HuH-7 (cell line): ENCODE measurements around the gene CDK10.
"Not testable (repeated sequence)": the region's sequence is repeated elsewhere in the genome, so short reads cannot be mapped to it uniquely, and the experiment has no call there.

Source experiments
- DNase-seq: peaks from one replicate; pipeline ENCODE4 v3.0.0; 2011; ENCODE audit warnings: low spot score

Gene CDK10

DNA sequence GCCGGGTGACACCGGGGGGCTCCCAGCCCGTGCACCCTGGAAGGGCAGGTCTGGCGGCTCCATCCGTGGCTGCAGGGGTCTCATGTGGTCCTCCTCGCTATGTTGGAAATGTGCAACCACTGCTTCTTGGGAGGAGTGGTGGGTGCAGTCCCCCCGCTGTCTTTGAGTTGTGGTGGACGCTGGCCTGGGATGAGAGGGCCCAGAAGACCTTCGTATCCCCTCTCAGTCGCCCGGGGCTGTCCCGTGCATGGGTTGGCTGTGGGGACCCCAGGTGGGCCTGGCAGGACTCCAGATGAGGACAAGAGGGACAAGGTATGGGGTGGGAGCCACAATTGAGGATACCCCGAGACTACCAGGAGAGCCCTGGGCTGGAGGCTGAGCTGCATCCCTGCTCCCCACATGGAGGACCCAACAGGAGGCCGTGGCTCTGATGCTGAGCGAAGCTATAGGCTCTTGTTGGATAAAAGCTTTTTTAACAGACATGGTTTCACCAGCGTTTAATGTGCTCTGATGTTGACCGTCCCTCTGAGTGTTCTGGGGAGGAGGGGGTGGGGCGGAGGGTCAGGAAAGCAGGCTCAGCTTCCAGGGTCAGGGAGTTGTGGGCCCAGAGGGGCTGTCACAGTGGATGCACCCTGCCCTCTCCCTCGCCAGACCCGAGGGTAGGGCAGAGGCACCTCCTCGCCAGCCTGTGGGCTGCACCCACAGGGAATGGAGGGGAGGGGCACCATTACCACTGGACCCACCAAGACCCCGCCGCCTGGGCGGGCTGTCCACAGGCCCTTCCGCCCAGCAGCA lies 9.6 kb downstream of the CDK10 start:
- no peak for DNase-seq

DNA sequence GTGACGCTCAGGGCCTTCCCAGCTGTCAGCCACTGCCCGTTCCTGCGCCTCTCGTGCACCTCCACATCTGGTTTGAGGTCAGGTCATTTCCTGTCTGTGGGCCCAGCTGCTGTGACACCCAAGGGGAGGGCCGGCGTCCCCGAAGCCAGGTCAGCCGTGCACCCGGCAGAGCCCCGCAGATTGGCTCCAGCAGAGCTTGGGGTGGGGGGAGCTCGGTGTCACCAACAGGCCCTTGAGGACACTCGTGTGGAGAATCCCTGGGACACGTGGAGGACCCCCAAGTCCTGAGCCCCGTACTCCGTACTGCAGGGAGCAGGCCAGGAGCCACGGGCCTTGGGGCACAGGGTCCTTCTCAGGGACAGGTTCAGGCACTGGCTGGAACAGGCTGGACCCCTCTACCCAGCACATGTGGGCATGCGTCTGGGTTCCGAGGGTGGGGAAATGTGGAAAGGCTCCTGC lies 10.2 kb downstream of the CDK10 start:
- no peak for DNase-seq

DNA sequence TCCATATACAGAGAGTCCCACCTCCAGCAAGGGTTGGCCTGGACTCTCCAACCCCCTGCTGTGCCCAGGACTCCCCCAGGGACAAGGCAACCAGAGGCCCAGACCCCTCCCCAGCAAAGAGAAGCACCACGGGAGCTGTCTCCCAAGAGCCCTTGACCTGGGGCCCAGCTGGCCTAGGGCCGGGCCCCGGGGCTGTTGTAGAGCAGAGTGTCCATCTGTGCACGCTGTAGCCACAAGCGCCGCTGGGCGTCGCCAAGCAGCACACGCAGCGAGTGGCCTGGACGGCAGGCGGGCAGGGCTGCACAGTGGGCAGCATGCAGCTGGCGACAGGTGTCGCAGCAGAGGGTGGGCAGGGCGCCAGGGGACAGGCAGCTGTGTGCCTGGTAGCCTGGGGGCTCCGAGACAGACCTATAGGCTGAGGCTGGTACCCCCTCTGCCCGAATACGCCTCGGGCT lies 10.7 kb downstream of the CDK10 start:
- no peak for DNase-seq

DNA sequence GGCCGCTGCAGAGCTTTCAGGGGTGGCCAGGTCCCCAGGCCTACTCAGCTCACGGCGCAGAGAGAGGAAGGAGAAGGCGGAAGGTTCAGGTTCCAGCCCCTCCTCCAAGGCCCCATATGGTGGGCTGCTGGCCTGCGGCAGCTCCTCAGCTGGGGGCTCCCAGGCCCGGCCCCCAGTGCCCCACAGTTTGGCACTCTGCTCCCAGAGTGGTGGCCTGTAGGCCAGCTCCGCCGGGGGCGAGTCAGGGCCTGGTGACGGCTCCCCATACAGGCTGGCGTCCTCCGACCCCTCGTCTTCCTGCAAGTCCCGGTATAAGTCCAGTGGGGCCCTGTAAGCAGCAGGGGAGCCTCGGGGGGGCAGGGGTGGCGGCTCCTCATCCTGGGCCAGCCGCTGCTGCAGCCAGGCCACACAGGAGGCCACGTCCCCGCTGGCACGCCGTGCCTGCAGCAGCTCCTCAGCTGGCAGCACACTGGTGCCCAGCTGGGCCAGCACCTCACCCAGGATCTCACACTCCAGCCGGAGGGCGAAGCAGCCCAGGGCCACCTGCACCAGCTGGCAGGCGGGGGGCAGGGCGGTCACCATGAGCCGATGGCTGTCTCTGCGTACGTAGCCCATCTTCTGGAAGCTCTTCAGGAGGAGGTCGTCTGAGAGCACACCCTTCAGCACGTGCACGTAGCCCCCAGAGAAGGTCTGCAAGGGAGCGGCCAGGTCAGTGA lies 11.3 kb downstream of the CDK10 start:
- DNase-seq = no peak

DNA sequence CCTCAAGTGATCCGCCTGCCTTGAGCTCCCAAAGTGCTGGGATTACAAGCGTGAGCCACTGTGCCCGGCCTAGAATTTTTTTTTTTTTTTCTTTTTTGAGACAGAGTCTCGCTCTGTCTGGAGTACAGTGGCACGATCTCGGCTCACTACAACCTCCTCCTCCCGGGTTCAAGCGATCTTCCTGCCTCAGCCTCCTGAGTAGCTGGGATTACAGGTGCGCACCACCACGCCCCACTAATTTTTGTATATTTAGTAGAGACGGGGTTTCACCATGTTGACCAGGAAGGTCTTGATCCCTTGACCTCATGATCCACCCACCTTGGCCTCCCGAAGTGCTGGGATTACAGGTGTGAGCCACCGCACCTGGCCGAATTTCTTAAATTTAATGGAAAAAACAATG lies 12.2 kb downstream of the CDK10 start:
- DNase-seq = not testable (repeated sequence)

DNA sequence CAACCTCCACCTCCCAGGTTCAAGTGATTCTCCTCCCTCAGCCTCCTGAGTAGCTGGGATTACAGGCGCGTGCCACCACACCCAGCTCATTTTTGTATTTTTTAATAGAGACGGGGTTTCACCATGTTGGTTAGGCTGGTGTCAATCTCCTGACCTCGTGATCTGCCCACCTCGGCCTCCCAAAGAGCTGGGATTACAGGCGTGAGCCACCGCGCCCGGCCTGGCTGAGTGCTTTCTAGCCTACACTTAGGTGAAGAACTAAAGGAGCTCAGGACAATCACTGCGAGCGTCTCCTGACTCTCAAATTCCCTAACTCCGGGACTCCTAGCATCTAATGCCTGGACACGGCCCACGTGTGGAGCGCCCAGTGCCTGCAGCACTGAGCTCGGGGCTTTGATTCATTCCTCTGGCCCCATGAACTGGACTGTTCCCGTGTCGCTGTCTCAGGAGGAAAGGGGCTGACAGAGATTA lies 13.2 kb downstream of the CDK10 start:
- DNase-seq = not testable (repeated sequence)

DNA sequence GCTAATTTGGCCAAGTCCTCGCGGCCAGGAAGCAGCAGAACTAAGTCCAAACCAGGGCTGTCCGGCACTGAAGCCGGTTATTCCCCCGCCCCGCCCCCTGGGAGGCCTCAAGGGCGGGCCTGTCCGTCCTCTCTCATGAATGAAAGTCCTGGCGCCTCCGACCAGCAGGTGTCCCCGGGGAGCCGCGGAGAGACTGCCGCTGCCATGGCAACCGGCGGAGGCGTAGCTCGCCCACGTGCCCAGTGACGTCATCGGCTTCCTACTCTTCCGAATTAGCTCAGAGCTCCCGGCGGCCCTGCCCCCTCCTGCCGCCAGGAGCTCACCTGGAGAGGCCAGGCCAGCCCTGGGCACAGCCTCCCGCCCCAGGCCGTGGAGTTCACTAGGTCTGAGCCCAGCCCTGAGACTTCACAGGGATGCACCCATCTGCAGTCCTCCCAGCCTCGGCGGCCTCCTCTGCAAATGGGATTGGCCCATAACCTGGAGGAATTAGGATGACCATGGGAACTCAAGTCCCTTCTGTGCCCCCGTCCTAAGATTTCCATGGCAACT lies 13.7 kb downstream of the CDK10 start:
- peak; percentile 98 for DNase-seq

DNA sequence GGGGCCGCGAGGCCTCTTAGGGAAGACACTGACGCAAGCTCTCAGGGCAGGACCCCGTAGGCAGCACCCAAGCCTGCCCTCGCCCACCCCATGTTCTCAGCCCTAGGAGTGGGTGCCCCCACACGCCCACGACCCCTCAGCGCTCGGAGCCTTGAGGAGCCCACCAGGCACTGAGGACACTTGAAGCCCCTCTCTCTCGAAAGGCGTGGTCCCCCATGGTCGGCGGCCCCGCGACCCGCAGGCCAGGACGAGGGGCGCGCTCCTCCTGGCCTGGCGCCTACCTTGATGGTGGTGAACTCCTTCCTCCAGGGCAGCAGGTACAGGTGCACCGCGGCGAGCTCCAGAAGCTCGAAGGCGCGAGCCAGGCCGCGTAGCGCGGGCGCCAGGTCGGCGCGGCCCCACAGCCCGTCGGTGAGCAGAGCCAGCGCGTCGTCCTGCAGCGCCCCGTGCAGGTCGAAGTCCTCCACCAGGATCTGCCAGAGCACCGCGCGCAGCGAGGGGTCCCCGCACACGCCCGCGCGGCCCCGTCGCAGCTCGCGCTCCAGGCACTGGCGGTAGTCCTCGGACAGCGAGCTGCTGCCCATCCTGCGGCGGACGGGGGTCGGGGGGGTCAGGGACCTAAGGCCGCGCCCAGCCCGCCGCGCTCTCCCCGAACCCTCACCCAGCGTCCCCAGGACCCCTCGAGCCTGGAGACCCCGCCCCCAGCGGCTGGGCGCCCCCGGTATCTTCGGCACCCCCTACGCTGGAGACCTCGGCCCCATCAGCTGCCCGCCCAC lies 14.3 kb downstream of the CDK10 start:
- peak; percentile 80 for DNase-seq

DNA sequence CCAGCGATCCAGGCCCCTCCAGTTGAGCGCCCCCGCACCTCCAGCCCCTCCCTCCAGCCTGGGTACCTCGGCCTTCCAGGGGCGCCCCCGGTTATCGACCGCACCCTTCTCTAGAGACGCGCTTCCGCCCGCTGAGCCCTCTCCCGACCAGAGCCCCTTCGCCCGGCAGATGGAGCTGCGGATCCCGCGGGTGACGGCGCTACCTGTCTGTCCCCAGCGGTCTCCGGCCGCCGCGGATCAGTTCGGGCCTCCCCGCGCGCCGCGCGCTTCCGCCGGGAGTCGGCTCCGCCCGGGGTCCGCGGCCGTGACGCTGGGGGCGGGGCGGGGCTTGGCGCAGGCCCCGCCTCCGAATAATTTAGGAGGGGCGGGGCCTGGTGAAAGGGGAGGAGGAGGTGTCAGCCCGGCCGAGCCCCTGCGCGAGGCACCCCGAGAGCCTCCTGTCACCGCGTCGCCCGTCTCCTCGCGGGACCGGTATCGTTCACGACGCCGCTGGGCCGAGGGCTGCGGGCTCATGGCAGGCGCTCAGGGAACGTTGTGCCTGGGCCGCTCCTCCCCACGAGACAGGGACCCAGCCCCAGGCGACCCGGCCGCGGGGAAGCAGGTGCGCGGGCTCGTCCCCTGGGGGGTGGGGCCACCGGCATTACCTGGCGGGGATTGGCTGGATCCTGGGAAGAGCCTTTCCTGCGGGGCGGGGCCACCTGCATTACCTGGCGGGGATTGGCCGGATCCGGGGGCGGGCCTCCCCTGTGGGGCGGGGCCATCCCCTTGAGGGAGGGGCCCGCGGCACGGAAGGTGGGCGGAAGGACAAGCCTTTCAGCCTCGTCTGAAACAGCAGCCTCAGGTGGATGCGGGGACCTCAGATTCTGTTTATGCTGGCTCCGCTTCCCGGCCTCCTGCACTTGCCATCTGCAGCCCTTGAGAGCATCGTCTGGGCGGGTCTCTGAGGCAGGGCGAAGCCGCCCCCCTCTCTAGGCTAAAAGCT lies 15.2 kb downstream of the CDK10 start, which contains the start of gene SPATA2L:
SPATA2L (minus strand) TSS at position 281 of the 982 bp plus-strand sequence. CDS start 473 bp downstream, outside the sequence.
- peak; percentile 99 for DNase-seq

DNA sequence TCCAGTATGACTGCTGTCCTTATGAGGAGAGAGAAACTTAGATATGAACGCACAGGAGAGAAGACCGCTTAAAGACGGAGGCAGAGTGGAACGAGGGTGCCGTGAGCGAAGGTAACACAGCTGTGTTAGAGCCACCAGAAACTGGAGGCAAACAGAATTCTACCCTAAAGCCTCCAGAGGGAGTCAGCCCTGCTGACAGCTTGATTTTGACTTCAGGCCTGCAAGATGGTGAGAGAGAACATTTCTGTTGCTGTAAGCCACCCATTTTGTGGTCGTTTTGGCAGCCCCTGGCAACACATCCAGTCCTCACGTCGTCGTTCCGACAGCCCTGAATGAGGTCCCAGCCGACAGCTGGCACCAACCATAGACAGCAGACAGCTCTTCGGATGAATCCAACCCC lies 17.8 kb downstream of the CDK10 start:
- no peak for DNase-seq

DNA sequence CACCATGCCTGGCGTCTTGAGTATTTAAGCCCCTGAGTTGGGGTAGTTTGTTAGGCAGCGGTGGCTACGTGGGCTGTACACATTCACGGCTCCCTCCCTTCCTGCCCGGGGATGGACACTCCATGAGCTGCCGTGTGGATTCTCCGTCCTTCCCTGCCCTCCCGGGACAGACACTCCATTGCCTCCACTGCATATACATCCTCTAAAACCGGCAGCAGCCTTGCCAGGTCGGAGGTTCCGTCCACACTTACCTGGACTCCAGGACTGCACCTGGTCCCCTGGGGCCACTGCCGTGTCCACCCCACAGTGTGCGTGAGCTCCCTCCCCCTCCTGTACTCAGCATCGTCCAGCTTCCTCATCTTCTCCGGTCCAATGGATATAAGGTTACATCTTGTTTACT lies 18.5 kb downstream of the CDK10 start:
- no peak for DNase-seq

DNA sequence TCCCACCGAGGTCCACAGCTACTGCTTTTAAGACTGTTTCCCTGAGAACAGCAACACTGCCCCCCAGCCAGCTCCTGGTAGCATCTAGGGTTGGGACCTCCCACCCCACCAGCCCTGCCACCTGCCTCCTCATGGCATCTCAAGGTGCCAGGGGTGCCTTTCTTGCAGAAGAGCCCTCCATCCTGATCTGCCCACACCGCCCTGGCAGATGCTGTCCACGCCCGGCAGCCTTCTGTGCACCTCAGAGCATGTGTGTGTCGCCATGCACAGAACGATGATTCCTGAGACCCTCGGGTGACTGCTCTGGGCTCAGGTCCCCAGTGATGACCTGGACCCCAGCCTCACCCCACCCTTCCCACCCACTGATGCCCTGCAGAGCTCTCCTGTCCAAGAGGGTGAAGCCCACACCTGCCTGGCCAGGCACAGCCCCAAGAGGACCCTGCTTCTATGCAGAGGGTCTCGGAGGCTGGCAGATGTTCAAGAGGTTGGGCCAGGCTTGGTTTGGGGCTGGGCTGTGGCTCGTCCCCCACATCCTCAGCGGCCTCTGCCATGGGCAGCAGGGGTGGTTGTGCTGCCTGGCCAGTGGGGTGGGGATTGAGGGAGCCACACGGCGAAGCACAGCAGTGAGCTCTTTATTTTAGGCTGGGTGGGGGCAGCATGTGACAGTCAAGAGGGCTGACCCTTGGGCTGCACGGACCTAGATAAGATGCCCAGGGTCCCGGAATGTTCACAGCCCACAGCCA lies 20.2 kb downstream of the CDK10 start:
- no peak for DNase-seq

DNA sequence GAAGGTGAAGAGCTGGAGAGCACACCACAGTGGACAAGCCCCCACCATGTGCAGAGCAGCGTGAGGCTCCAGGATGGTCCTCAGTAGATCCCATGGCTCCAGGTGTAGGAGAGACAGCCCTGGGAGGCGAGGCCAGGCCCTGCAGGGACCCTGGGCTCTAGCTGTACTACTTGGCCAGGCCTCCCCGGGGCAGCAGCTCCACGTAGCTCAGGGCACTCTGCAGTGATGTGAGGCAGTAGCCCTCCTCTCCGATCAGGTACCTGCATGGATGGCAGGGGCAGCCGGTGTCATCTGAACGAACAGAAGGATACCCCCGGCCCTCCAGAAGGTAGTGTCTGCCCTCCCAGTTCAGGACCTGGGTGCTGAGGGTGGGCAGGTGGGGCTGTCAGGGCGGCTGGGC lies 21.2 kb downstream of the CDK10 start:
- no peak for DNase-seq

DNA sequence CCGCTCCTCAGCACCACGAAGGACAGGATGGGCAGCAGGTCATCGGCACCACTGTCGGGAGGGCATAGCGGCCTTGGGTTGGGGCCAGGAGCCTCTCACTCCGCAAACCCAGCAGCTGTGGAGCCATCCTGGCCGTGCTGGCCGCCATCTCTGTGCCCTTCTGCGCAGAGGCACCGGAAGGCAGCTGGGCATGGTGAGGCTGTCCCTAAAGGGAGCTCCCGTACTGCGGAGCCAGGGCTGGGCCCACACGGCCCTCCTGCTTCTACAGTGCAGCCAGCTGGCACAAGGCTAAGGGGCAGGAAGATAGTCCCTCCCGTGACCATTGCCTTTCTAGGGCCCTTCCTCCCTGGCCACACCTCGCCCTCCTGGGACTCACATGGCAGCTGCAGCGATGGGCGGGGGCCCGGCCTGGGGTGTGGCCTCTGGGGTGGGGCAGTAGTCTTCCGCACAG lies 22.0 kb downstream of the CDK10 start:
- DNase-seq = no peak

DNA sequence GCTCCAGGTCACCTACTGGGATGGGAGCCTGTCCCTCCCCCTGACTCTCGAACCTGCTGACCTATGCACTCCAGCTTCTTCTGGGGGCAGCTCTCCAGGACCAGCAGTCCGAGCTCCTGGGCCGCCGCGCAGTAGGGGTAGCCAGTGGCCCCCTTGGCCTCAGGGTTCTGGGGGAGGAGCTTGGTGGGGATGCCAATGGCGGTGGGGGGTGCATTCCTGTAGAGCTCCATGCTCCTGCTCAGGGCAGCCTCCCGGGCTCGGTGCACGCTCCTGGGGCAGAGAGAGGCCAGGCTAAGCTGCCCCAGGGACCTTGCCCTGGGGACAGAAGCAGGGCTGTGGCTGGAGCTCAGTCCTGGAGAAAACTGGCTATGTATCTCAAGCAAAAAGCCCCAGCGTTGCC lies 22.7 kb downstream of the CDK10 start:
- no peak for DNase-seq

DNA sequence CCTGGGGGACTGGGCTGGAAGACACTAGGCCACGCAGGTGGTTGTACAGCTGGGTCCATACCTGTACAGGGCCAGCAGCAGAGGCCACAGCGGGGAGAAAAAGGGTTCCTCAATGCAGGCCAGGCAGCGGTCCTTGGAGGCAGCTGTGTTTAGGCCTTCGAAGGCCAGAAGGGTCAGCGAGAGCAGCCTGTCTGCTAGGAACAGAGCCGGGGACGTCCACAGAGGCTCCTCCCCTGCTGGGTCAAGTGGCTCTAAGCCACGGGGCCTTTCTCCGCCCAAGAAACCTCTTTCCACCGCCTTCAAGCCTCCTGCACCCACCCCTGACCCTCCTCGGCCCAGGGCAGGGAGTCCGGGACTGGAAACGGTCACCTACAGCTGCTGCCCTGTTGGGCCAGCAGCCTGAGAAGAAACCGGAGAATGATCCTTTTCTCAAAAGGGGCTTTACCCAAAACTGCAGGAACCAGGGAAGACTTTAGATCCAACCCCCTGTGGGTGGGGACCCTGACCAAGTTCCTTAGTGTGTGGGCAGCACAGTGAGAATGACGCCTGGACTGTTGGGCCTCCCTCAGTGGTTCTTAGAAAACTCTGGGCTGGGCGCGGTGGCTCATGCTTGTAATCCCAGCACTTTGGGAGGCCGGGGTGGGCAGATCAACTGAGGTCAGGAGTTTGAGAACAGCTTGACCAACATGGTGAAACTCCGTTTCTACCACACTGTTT lies 23.4 kb downstream of the CDK10 start:
- DNase-seq = no peak

DNA sequence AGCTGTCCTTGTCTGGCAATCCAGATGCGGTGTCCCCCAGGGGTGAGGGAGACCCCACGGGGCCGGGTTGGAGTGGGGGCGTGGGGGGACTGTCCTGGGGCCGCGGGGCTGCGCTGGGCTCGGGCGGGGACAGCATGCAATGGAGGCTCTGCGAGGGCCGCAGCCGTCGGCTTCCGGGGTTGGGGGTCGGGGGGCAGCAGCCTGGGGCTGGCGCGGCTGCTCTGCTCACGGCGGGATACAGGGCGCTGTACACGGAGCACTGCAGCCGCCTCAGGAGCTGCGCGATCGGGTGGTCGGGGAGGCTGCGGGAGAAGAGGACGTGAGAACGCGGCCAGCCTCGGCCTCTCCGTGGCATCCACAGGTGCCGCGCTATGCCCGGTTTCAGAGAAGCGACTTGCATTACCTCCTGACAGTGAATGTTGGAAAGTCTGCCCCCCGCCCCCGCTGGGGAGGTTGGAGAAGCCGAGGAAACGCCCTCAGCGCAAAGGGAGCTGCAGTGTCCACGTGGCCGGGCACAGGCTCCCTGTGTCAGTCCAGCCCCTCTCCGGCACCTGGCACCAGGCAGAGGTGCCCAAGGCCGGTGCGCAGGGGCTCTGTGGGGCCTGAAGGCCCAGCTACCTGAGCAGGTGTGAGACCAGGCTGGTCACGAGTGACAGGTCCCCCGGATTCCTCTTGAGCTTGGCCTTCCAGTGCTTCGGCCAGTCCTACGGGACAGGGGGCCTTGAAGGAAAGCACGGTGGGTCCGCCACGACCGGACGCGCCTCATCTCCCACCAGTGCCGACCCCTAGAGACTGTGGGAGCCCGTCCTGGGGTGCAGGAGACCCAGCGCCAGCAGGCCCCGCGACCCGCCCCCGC lies 24.4 kb downstream of the CDK10 start:
- DNase-seq = no peak

DNA sequence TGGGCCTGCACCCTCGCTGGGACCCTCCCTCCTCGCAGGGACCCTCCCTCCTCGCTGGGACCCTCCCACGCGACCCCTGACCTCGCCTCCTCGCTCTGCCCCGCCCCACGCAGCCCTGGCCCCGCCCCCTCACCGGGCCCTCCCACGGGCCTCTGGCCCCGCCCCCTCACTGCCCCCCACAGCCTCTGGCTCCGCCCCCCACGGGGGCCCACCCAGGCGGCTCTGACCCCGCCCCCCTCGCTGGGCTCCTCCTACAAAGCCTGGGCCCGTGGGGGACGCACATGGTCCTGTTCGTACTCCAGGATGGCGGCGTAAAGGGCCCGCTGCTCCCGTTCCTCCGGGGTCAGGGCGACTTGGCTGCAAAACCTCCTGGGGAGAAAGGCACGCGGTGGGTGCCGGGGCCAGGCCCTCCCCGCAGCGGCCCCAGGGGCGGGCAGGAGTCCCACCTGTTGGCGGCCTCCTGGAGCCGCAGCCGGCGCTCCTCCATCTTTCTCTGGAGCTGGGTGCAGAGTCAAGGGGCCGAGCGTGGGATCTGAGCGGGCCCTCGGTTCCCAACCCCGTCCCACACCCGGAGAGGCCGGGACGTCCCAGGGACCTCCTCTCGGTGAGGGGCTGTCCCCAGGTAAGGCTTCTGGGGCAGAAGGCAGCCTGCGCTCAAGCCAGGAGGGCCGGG lies 25.2 kb downstream of the CDK10 start:
- no peak for DNase-seq
